ENCODE measurements around the gene ZNF343.

DNA sequence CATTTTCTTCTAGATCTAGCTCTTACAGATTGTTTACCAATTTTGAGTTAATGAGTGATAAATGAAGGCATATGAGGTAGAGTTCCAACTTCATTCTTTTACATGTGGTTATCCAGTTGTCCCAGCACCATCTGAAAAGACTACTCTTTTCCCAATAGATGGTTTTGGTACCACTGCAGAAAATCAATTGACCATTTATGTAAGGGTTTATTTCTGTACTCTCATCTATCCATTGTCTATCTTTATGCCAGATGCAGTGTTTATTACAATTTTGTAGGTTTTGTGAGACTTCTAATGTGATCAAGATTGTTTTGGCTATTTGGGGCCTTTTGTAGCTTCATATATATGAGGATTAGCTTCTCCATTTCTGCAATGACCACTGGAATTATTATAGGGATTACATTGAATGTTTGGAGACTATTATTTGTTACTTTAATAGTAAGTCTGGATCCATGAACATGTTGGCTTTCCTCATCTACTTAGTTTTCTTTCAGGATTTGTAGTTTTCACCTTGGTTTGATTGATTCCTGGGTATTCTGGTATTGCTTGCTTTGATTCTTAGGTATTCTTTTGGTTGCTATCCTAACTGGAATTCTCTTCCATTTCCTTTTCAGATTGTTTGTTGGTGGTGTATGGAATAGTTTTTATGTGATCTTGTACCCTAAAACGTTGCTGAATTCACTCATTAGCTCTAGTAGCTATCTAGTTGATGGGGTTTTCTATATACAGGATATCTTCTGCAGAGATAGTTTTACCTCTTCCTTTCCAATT is 48.5 kb downstream of the ZNF343 start:
- TF ChIP-seq, protein P1, sequence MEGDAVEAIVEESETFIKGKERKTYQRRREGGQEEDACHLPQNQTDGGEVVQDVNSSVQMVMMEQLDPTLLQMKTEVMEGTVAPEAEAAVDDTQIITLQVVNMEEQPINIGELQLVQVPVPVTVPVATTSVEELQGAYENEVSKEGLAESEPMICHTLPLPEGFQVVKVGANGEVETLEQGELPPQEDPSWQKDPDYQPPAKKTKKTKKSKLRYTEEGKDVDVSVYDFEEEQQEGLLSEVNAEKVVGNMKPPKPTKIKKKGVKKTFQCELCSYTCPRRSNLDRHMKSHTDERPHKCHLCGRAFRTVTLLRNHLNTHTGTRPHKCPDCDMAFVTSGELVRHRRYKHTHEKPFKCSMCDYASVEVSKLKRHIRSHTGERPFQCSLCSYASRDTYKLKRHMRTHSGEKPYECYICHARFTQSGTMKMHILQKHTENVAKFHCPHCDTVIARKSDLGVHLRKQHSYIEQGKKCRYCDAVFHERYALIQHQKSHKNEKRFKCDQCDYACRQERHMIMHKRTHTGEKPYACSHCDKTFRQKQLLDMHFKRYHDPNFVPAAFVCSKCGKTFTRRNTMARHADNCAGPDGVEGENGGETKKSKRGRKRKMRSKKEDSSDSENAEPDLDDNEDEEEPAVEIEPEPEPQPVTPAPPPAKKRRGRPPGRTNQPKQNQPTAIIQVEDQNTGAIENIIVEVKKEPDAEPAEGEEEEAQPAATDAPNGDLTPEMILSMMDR (IDR thresholded peaks at IDR 0.05 in 2 of 3, conservative IDR thresholded peaks at IDR 0.05 in 1 of 3; ENCODE audit: control insufficient read depth in 2 of 3, extremely low read depth in 1 of 3, insufficient read depth in 1 of 3, low read depth in 3 of 3, low read length in 3 of 3), result no peak
- TF ChIP-seq ATF7 (IDR thresholded peaks at IDR 0.05; ENCODE audit: low read depth), result no peak
- TF ChIP-seq CEBPB (IDR thresholded peaks at IDR 0.05; ENCODE audit: borderline replicate concordance in 1 of 2, low read depth in 2 of 2, low read length in 2 of 2), result no peak
- TF ChIP-seq, protein P2, sequence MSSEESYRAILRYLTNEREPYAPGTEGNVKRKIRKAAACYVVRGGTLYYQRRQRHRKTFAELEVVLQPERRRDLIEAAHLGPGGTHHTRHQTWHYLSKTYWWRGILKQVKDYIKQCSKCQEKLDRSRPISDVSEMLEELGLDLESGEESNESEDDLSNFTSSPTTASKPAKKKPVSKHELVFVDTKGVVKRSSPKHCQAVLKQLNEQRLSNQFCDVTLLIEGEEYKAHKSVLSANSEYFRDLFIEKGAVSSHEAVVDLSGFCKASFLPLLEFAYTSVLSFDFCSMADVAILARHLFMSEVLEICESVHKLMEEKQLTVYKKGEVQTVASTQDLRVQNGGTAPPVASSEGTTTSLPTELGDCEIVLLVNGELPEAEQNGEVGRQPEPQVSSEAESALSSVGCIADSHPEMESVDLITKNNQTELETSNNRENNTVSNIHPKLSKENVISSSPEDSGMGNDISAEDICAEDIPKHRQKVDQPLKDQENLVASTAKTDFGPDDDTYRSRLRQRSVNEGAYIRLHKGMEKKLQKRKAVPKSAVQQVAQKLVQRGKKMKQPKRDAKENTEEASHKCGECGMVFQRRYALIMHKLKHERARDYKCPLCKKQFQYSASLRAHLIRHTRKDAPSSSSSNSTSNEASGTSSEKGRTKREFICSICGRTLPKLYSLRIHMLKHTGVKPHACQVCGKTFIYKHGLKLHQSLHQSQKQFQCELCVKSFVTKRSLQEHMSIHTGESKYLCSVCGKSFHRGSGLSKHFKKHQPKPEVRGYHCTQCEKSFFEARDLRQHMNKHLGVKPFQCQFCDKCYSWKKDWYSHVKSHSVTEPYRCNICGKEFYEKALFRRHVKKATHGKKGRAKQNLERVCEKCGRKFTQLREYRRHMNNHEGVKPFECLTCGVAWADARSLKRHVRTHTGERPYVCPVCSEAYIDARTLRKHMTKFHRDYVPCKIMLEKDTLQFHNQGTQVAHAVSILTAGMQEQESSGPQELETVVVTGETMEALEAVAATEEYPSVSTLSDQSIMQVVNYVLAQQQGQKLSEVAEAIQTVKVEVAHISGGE (CRISPR knock-in tag; IDR thresholded peaks at IDR 0.05), result no peak
- no peak for TF ChIP-seq SREBF2 (IDR thresholded peaks at IDR 0.05; ENCODE audit: low read length)
- no peak for TF ChIP-seq EP300 (IDR thresholded peaks at IDR 0.05; ENCODE audit: borderline replicate concordance in 1 of 2, control insufficient read depth in 1 of 2, low read depth in 2 of 2, low read length in 2 of 2)
- TF ChIP-seq POLR2AphosphoS5 (IDR thresholded peaks at IDR 0.05; ENCODE audit: low read length), result no peak
- TF ChIP-seq CREB1 (IDR thresholded peaks at IDR 0.05; ENCODE audit: low read depth), result no peak
- TF ChIP-seq, protein P3, sequence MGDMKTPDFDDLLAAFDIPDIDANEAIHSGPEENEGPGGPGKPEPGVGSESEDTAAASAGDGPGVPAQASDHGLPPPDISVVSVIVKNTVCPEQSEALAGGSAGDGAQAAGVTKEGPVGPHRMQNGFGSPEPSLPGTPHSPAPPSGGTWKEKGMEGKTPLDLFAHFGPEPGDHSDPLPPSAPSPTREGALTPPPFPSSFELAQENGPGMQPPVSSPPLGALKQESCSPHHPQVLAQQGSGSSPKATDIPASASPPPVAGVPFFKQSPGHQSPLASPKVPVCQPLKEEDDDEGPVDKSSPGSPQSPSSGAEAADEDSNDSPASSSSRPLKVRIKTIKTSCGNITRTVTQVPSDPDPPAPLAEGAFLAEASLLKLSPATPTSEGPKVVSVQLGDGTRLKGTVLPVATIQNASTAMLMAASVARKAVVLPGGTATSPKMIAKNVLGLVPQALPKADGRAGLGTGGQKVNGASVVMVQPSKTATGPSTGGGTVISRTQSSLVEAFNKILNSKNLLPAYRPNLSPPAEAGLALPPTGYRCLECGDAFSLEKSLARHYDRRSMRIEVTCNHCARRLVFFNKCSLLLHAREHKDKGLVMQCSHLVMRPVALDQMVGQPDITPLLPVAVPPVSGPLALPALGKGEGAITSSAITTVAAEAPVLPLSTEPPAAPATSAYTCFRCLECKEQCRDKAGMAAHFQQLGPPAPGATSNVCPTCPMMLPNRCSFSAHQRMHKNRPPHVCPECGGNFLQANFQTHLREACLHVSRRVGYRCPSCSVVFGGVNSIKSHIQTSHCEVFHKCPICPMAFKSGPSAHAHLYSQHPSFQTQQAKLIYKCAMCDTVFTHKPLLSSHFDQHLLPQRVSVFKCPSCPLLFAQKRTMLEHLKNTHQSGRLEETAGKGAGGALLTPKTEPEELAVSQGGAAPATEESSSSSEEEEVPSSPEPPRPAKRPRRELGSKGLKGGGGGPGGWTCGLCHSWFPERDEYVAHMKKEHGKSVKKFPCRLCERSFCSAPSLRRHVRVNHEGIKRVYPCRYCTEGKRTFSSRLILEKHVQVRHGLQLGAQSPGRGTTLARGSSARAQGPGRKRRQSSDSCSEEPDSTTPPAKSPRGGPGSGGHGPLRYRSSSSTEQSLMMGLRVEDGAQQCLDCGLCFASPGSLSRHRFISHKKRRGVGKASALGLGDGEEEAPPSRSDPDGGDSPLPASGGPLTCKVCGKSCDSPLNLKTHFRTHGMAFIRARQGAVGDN (IDR thresholded peaks at IDR 0.05), result no peak
- TF ChIP-seq LARP7 (IDR thresholded peaks at IDR 0.05), result no peak
- no peak for TF ChIP-seq SMC3 (IDR thresholded peaks at IDR 0.05; ENCODE audit: borderline replicate concordance, low read length)
- no peak for TF ChIP-seq CREM (IDR thresholded peaks at IDR 0.05; ENCODE audit: low read depth)
- no peak for TF ChIP-seq ZNF24 (IDR thresholded peaks at IDR 0.05)
- no peak for TF ChIP-seq EZH2 (IDR thresholded peaks at IDR 0.05; ENCODE audit: borderline replicate concordance, control insufficient read depth, low read depth, low read length)
